ENCODE measurements around the gene UBTD1.

UBTD1 gene

GRCh38 chr10:97584798-97585438, 86.2 kb downstream of the UBTD1 start:
- DNase-seq (ENCODE audit: low read depth): no peak

- no peak for DNase-seq (ENCODE audit: low read depth)
Measured at GRCh38 chr10:97585439-97585811, 86.7 kb downstream of the UBTD1 start.

- no peak for DNase-seq (ENCODE audit: low read depth)
Measured at GRCh38 chr10:97587183-97587582, 88.5 kb downstream of the UBTD1 start.

GRCh38 chr10:97589479-97589878, 90.8 kb downstream of the UBTD1 start, which contains the start of gene C10orf62:
C10orf62 (plus strand) TSS chr10:97589721; CDS start chr10:97589898, 177 bp downstream.
- no peak for DNase-seq (ENCODE audit: low read depth)

- no peak for DNase-seq (ENCODE audit: low read depth)
Measured at GRCh38 chr10:97590082-97590747, 91.5 kb downstream of the UBTD1 start.

GRCh38 chr10:97590748-97591495, 92.2 kb downstream of the UBTD1 start:
- no peak for DNase-seq (ENCODE audit: low read depth)

GRCh38 chr10:97593421-97593820, 94.7 kb downstream of the UBTD1 start:
- DNase-seq (ENCODE audit: low read depth): no peak

- DNase-seq (ENCODE audit: low read depth): no peak
Measured at GRCh38 chr10:97596101-97597082, 97.7 kb downstream of the UBTD1 start.

GRCh38 chr10:97597778-97598177, 99.1 kb downstream of the UBTD1 start:
- DNase-seq (ENCODE audit: low read depth): no peak

GRCh38 chr10:97598407-97599271, 99.9 kb downstream of the UBTD1 start:
- no peak for DNase-seq (ENCODE audit: low read depth)

GRCh38 chr10:97599272-97599619, 100.5 kb downstream of the UBTD1 start:
- DNase-seq (ENCODE audit: low read depth): no peak

- no peak for DNase-seq (ENCODE audit: low read depth)
Measured at GRCh38 chr10:97600616-97601015, 101.9 kb downstream of the UBTD1 start.

GRCh38 chr10:97601268-97602215, 102.8 kb downstream of the UBTD1 start:
- DNase-seq (ENCODE audit: low read depth): no peak

GRCh38 chr10:97607095-97607636, 108.4 kb downstream of the UBTD1 start:
- no peak for DNase-seq (ENCODE audit: low read depth)

GRCh38 chr10:97608991-97609561, 110.4 kb downstream of the UBTD1 start:
- DNase-seq (ENCODE audit: low read depth): no peak

GRCh38 chr10:97611473-97611872, 112.7 kb downstream of the UBTD1 start:
- no peak for DNase-seq (ENCODE audit: low read depth)

- no peak for DNase-seq (ENCODE audit: low read depth)
Measured at GRCh38 chr10:97612386-97612785, 113.7 kb downstream of the UBTD1 start.

GRCh38 chr10:97618285-97618684, 119.6 kb downstream of the UBTD1 start:
- no peak for DNase-seq (ENCODE audit: low read depth)

- no peak for DNase-seq (ENCODE audit: low read depth)
Measured at GRCh38 chr10:97618733-97619132, 120.0 kb downstream of the UBTD1 start.
